ENCODE data around the gene ANO7. TPM values are rescaled to one million over a fixed set of nuclear protein-coding genes. Genes with fewer than 3 reads are reported as not detected.

ANO7 gene
- total RNA-seq, 5 donors from 2014 or later (not counting 1 experiment from before 2014, with no cell fraction given), result 0.53 to 0.60 (median 0.53) TPM; not detected in 2

- ChIA-PET CTCF (no interaction called here), POLR2A (no interaction called here)
- no peak overlapping the region for H3K4me3 Mint-ChIP-seq
- H3K27ac Mint-ChIP-seq, result no peak overlapping the region
- H3K9me3 Mint-ChIP-seq, result no peaks in the 10 kb centered on the region
- peaks cover 5 to 6% (median 5%) of the 10 kb centered on the region in 3 donors for H3K4me1 Mint-ChIP-seq
- no peak for ATAC-seq (replicated peaks in 1 of 4)
- peaks cover 36 to 75% of the 10 kb centered on the region in 2 donors for H3K36me3 ChIP-seq (ENCODE audit: control insufficient read depth in 2 of 2, extremely low read depth in 1 of 2, insufficient read depth in 1 of 2, low read length in 1 of 2)
- no peaks in the 10 kb centered on the region for H3K9me3 ChIP-seq
- peaks cover 46% of the 10 kb centered on the region for H3K36me3 Mint-ChIP-seq
- H3K4me3 ChIP-seq (ENCODE audit: control insufficient read depth in 1 of 2, extremely low read depth in 1 of 2, low read length in 1 of 2), result no peak overlapping the region
- no peaks in the 10 kb centered on the region for H3K4me1 ChIP-seq (ENCODE audit: control insufficient read depth in 1 of 2, extremely low read depth in 1 of 2, insufficient read depth in 2 of 2, low read length in 2 of 2)
- H3K27ac ChIP-seq (ENCODE audit: low read length), result no peak overlapping the region
- H3K27me3 ChIP-seq (replicated peaks in 1 of 2; ENCODE audit: control insufficient read depth in 2 of 2, extremely low read depth in 1 of 2, insufficient read depth in 2 of 2, low read length in 1 of 2), result no peaks in the 10 kb centered on the region
- DNase-seq, result no peak
- no peaks in the 10 kb centered on the region for H3K27me3 Mint-ChIP-seq
- WGBS (ENCODE audit: insufficient coverage), result 94% methylated on average over 7 of the region's 9 CpGs
Observed at GRCh38 chr2:241161646-241162281, 26.7 kb upstream of the ANO7 start.

GRCh38 chr2:241163601-241164118, 24.8 kb upstream of the ANO7 start:
- WGBS (ENCODE audit: insufficient coverage), result 40% methylated on average over 1 of the region's 3 CpGs
- Mint-ChIP-seq H3K36me3 (peaks cover 50% of the 10 kb centered on the region), H3K27me3 (no peaks in the 10 kb centered on the region), H3K4me1 (no peaks in the 10 kb centered on the region), H3K9me3 (no peaks in the 10 kb centered on the region), H3K27ac (no peak overlapping the region), H3K4me3 (no peak overlapping the region)
- no peak for ATAC-seq (replicated peaks in 1 of 4)
- ChIA-PET POLR2A (no interaction called here), CTCF (no interaction called here)
- H3K4me1 ChIP-seq (ENCODE audit: control insufficient read depth in 1 of 2, extremely low read depth in 1 of 2, insufficient read depth in 2 of 2, low read length in 2 of 2), result no peaks in the 10 kb centered on the region
- no peak overlapping the region for H3K27ac ChIP-seq (ENCODE audit: low read length)
- H3K9me3 ChIP-seq, result no peaks in the 10 kb centered on the region
- H3K4me3 ChIP-seq (ENCODE audit: control insufficient read depth in 1 of 2, extremely low read depth in 1 of 2, low read length in 1 of 2), result no peak overlapping the region
- no peaks in the 10 kb centered on the region for H3K27me3 ChIP-seq (replicated peaks in 1 of 2; ENCODE audit: control insufficient read depth in 2 of 2, extremely low read depth in 1 of 2, insufficient read depth in 2 of 2, low read length in 1 of 2)
- H3K36me3 ChIP-seq (ENCODE audit: control insufficient read depth in 2 of 2, extremely low read depth in 1 of 2, insufficient read depth in 1 of 2, low read length in 1 of 2), result peaks cover 32 to 77% of the 10 kb centered on the region in 2 donors
- no peak for DNase-seq

- H3K27ac ChIP-seq (ENCODE audit: low read length), result no peak overlapping the region
- H3K4me1 Mint-ChIP-seq, result no peaks in the 10 kb centered on the region
- no peak overlapping the region for H3K27ac Mint-ChIP-seq
- H3K27me3 Mint-ChIP-seq, result no peaks in the 10 kb centered on the region
- ATAC-seq (replicated peaks in 1 of 4) (no peak), DNase-seq (no peak)
- no peak overlapping the region for H3K4me3 ChIP-seq (ENCODE audit: control insufficient read depth in 1 of 2, extremely low read depth in 1 of 2, low read length in 1 of 2)
- 98% methylated on average over 15 of the region's 15 CpGs for WGBS (ENCODE audit: insufficient coverage)
- ChIA-PET CTCF (no interaction called here), POLR2A (no interaction called here)
- H3K4me1 ChIP-seq (ENCODE audit: control insufficient read depth in 1 of 2, extremely low read depth in 1 of 2, insufficient read depth in 2 of 2, low read length in 2 of 2), result no peaks in the 10 kb centered on the region
- H3K4me3 Mint-ChIP-seq, result no peak overlapping the region
- H3K27me3 ChIP-seq (replicated peaks in 1 of 2; ENCODE audit: control insufficient read depth in 2 of 2, extremely low read depth in 1 of 2, insufficient read depth in 2 of 2, low read length in 1 of 2), result no peaks in the 10 kb centered on the region
- peaks cover 0 to 12% (median 10%) of the 10 kb centered on the region in 3 donors for H3K9me3 Mint-ChIP-seq
- H3K36me3 Mint-ChIP-seq, result peaks cover 63% of the 10 kb centered on the region
- H3K9me3 ChIP-seq, result no peaks in the 10 kb centered on the region
- peaks cover 23 to 73% of the 10 kb centered on the region in 2 donors for H3K36me3 ChIP-seq (ENCODE audit: control insufficient read depth in 2 of 2, extremely low read depth in 1 of 2, insufficient read depth in 1 of 2, low read length in 1 of 2)
Observed at GRCh38 chr2:241168366-241168765, 20.1 kb upstream of the ANO7 start.

GRCh38 chr2:241173557-241173956, 14.9 kb upstream of the ANO7 start:
- Mint-ChIP-seq H3K27me3 (no peaks in the 10 kb centered on the region), H3K27ac (peak overlapping the region; percentile 29 to 55)
- ATAC-seq (replicated peaks in 1 of 4), result no peak

GRCh38 chr2:241177526-241178334, 10.7 kb upstream of the ANO7 start:
- no peaks in the 10 kb centered on the region for H3K9me3 Mint-ChIP-seq

More at GRCh38 chr2:241173557-241173956, 14.9 kb upstream of the ANO7 start:
- Histone ChIP-seq H3K4me1 (ENCODE audit: control insufficient read depth in 1 of 2, extremely low read depth in 1 of 2, insufficient read depth in 2 of 2, low read length in 2 of 2) (no peaks in the 10 kb centered on the region), H3K9me3 (no peaks in the 10 kb centered on the region), H3K36me3 (ENCODE audit: control insufficient read depth in 2 of 2, extremely low read depth in 1 of 2, insufficient read depth in 1 of 2, low read length in 1 of 2) (peaks cover 24 to 56% of the 10 kb centered on the region in 2 donors), H3K4me3 (ENCODE audit: control insufficient read depth in 1 of 2, extremely low read depth in 1 of 2, low read length in 1 of 2) (no peak overlapping the region), H3K27me3 (replicated peaks in 1 of 2; ENCODE audit: control insufficient read depth in 2 of 2, extremely low read depth in 1 of 2, insufficient read depth in 2 of 2, low read length in 1 of 2) (no peaks in the 10 kb centered on the region), H3K27ac (ENCODE audit: low read length) (no peak overlapping the region)
- no peak for DNase-seq
- Mint-ChIP-seq H3K4me1 (no peaks in the 10 kb centered on the region), H3K9me3 (peaks cover 0 to 12% (median 10%) of the 10 kb centered on the region in 3 donors), H3K36me3 (peaks cover 61% of the 10 kb centered on the region), H3K4me3 (no peak overlapping the region)
- WGBS (ENCODE audit: insufficient coverage), result no CpG with 5 or more reads among the region's 2 CpGs
- ChIA-PET POLR2A (no interaction called here), CTCF (no interaction called here)

GRCh38 chr2:241178961-241179360, 9.5 kb upstream of the ANO7 start:
- 96% methylated on average over 4 of the region's 4 CpGs for WGBS (ENCODE audit: insufficient coverage)
- POLR2A ChIA-PET, result no interaction called here
- Mint-ChIP-seq H3K9me3 (no peaks in the 10 kb centered on the region), H3K27me3 (no peaks in the 10 kb centered on the region), H3K4me1 (no peaks in the 10 kb centered on the region), H3K4me3 (no peak overlapping the region), H3K36me3 (peaks cover 56% of the 10 kb centered on the region), H3K27ac (no peak overlapping the region)
- CTCF ChIA-PET, result interaction anchor here in 1 of 2 donors (0.7 kb wide), 1 partner anchor 171 kb away, joined by 5 read pairs; no protein-coding TSS in a partner anchor
- DNase-seq, result no peak
- Histone ChIP-seq H3K4me1 (ENCODE audit: control insufficient read depth in 1 of 2, extremely low read depth in 1 of 2, insufficient read depth in 2 of 2, low read length in 2 of 2) (no peaks in the 10 kb centered on the region), H3K27ac (ENCODE audit: low read length) (no peak overlapping the region), H3K9me3 (no peaks in the 10 kb centered on the region), H3K27me3 (replicated peaks in 1 of 2; ENCODE audit: control insufficient read depth in 2 of 2, extremely low read depth in 1 of 2, insufficient read depth in 2 of 2, low read length in 1 of 2) (no peaks in the 10 kb centered on the region), H3K36me3 (ENCODE audit: control insufficient read depth in 2 of 2, extremely low read depth in 1 of 2, insufficient read depth in 1 of 2, low read length in 1 of 2) (peaks cover 16 to 46% of the 10 kb centered on the region in 2 donors), H3K4me3 (ENCODE audit: control insufficient read depth in 1 of 2, extremely low read depth in 1 of 2, low read length in 1 of 2) (no peak overlapping the region)
- ATAC-seq (replicated peaks in 1 of 4), result no peak

More at GRCh38 chr2:241177526-241178334, 10.7 kb upstream of the ANO7 start:
- Mint-ChIP-seq H3K27me3 (no peaks in the 10 kb centered on the region), H3K4me3 (no peak overlapping the region), H3K4me1 (no peaks in the 10 kb centered on the region), H3K27ac (no peak overlapping the region), H3K36me3 (peaks cover 56% of the 10 kb centered on the region)
- no peak for DNase-seq
- H3K9me3 ChIP-seq, result no peaks in the 10 kb centered on the region
- 97% methylated on average over 6 of the region's 12 CpGs for WGBS (ENCODE audit: insufficient coverage)
- ATAC-seq (replicated peaks in 1 of 4), result no peak
- CTCF ChIA-PET, result no interaction called here
- H3K4me3 ChIP-seq (ENCODE audit: control insufficient read depth in 1 of 2, extremely low read depth in 1 of 2, low read length in 1 of 2), result no peak overlapping the region
- POLR2A ChIA-PET, result no interaction called here
- no peaks in the 10 kb centered on the region for H3K4me1 ChIP-seq (ENCODE audit: control insufficient read depth in 1 of 2, extremely low read depth in 1 of 2, insufficient read depth in 2 of 2, low read length in 2 of 2)
- H3K27ac ChIP-seq (ENCODE audit: low read length), result no peak overlapping the region
- H3K36me3 ChIP-seq (ENCODE audit: control insufficient read depth in 2 of 2, extremely low read depth in 1 of 2, insufficient read depth in 1 of 2, low read length in 1 of 2), result peaks cover 12 to 39% of the 10 kb centered on the region in 2 donors
- H3K27me3 ChIP-seq (replicated peaks in 1 of 2; ENCODE audit: control insufficient read depth in 2 of 2, extremely low read depth in 1 of 2, insufficient read depth in 2 of 2, low read length in 1 of 2), result no peaks in the 10 kb centered on the region
